Midbrain (tissue), 1 donor: Measurements from ENCODE around the gene MUC2.

Source experiments
- DNase-seq: peaks from one replicate; lab custom pipeline; 2025; lab: John Stamatoyannopoulos, UW

The MUC2 gene

GRCh38 chr11:1087961-1088926 is 13.6 kb downstream of the MUC2 start:
- no peak for DNase-seq

DNA sequence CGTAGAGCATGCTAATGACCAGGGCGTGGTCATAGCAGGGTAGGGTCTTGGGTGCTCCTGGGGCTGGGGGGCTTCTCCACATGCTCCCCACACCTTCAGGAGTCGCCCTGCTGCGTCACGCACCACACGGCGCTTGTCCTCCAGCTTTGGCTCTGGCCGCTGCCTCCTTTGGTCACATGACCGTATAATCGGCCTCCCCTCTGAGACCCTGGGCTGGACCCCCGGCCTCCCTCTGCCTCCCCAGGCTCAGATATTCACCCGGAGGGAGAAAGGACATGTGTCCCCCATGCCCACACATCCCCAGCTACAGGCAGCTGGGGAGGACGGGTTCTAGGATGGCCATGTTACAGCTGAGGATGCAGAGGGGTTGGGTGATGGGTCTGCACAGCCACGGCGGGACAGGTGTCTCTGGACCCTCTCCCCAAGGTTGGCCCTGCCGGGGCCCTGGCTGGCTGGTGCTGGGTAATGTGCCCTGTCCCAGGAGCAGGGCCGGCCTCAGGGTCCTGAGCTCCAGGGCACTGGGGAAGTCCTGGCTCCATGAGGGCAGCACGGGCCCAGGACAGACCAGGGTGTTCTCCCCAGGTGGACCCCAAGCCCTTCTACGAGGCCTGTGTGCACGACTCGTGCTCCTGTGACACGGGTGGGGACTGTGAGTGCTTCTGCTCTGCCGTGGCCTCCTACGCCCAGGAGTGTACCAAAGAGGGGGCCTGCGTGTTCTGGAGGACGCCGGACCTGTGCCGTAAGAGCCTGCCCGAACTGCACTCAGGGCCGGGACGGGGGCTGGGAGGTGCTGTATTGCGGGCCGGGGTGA is 14.5 kb downstream of the MUC2 start:
- no peak for DNase-seq

DNA sequence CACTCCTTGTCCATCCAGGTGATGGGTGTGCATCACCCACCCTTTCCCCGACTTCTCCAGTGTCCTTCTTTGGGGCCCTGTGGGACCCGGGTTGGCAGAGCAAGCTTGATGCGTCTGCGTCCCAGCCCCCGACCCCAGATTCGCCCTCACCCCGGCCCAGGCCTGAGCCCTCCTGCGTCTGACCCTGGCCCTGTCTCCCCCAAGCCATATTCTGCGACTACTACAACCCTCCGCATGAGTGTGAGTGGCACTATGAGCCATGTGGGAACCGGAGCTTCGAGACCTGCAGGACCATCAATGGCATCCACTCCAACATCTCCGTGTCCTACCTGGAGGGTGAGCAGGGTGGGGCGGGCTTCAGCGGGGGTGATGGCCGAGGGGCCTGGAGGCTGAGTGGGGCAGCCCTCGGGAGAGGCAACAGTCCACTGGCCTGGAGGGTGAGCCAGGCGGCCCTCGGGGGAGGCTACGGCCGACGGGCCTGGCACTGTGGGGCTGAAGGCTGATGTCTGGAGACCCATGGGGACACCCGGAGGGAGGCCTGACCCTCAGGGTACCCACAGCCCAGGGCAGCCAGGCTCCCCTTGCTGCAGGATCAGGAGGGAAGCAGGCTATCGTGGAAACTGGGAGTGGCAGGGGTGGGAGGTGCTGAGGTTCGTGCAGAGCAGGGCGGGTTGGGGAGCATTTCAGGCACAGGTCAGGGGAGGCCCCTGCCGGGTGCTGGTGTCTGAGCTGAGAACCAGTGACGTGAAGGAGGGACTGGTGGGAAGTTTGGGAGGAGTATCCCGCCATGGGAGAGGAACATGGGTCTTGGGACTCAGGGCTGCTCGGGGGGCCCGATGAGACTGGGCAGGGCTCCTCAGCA is 15.3 kb downstream of the MUC2 start:
- DNase-seq: no peak

GRCh38 chr11:1090600-1091331 is 16.1 kb downstream of the MUC2 start:
- DNase-seq: no peak

- DNase-seq: no peak
Observed at GRCh38 chr11:1091332-1092083, 16.8 kb downstream of the MUC2 start.

DNA sequence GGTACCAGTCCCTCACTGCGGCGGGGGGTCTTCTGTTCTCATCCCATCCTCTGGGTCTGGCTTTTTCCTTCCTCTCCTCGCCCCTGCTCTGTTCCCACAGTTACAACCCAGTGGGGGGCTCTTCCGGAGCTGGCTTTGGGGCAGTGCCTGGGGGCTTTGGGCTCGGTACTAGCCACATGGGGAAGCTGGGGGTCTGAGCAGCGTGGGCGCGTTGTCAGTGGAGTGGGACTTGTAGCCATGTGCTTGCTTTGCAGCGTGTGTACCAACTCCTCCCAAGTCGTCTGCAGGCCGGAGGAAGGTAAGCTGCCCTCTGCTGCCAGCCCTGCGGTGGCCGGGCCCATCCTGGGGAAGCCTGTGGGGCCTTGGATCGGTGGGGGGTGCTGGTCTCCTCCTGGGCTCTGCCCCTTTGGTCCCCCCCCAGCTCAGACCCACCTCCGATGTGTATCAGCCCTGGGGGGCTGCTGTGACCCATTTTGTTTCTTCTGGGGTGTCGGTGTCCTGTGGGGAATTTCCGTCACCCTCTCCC is 17.5 kb downstream of the MUC2 start:
- no peak for DNase-seq

DNA sequence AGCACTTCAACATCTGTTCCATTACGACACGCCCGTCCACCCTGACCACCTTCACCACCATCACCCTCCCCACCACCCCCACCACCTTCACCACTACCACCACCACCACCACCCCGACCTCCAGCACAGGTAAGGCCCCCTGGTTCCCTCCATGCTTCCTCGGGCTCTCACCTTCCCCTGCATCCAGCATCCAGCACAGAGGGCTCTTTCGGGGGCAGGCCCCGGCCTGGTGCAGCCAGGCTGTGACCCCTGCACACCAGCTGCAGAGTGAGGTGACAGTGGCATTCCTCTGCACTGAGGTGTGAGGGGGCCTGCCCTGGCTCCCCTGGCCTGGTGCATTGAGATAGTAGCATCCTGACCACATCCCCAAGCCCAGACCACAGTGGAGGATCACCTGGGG is 18.2 kb downstream of the MUC2 start:
- no peak for DNase-seq

DNA sequence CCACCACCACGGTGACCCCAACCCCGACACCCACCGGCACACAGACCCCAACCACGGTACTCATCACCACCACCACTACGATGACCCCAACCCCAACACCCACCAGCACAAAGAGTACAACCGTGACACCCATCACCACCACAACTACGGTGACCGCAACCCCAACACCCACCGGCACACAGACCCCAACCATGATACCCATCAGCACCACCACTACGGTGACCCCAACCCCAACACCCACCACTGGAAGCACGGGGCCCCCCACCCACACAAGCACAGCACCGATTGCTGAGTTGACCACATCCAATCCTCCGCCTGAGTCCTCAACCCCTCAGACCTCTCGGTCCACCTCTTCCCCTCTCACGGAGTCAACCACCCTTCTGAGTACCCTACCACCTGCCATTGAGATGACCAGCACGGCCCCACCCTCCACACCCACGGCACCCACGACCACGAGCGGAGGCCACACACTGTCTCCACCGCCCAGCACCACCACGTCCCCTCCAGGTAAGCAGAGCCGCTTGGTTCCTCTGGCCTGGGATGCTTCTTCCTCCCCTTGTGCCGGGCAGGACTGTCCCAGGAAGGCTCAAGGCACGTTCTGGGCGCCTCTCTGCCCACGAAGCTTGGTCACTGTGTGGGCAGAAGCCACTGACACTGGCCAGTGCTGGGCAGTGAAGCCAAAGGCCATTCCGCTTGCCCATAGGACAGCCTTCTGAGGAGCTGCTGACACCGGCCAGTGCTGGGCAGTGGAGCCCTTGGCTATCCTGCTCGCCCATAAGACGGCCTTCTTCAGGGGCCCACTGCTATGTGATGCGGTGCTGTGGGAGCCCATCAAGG is 25.1 kb downstream of the MUC2 start:
- DNase-seq: no peak

DNA sequence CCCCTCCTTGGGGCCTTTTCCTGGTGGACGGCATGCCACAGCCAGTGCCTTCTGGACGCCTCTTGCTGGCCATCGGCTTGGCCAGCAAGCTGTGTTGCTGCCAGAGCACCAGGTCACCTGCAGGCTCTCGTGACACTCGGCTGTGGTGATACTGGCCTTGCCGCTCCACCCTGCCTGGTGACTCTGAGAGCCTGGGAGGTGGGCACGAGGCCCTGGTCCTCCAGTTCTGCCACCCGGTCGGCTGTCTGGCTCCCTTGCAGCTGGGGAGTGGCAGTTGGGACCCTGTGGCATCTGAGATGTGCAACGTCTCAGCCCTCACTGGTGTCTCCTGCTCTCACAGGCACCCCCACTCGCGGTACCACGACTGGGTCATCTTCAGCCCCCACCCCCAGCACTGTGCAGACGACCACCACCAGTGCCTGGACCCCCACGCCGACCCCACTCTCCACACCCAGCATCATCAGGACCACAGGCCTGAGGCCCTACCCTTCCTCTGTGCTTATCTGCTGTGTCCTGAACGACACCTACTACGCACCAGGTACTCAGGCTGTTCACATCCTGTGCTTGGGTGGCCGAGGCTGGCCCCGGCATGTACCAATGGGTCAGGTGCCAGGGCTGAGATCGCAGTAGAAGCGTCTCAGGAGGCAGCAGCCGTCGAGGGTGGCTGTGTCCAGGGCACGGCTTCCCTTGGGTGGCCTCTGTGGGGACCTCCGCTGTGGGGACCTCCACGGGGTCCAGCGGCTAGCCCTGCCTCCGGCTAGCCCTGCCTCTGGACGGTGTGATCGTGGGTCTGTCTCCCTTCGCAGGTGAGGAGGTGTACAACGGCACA is 26.0 kb downstream of the MUC2 start:
- DNase-seq: no peak

DNA sequence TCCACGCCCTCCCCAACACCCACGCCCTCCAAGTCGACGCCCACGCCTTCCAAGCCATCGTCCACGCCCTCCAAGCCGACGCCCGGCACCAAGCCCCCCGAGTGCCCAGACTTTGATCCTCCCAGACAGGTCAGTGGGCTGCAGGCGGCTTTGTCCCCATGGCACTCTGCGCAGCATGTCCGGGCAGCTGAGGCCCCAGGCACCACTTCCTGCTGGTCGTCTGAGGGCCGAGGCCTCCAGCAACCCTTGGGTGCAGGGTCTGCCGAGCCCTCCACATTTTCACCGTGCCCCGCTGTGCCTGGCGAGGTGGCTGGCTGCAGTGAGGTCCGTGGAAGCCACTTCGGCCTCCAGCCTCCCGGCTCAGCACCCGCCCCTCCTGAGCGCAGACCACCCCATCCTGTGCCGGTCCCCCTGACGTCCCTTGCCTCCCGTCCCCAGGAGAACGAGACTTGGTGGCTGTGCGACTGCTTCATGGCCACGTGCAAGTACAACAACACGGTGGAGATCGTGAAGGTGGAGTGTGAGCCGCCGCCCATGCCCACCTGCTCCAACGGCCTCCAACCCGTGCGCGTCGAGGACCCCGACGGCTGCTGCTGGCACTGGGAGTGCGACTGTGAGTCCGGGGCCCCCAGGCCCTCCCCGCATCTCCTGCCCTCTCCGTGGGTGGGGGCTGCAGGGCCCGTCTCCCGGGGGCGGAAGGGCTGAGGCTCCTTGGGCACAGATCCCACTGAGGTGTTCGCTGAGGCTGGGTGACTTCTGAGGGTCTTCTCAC is 26.8 kb downstream of the MUC2 start:
- DNase-seq: no peak

DNA sequence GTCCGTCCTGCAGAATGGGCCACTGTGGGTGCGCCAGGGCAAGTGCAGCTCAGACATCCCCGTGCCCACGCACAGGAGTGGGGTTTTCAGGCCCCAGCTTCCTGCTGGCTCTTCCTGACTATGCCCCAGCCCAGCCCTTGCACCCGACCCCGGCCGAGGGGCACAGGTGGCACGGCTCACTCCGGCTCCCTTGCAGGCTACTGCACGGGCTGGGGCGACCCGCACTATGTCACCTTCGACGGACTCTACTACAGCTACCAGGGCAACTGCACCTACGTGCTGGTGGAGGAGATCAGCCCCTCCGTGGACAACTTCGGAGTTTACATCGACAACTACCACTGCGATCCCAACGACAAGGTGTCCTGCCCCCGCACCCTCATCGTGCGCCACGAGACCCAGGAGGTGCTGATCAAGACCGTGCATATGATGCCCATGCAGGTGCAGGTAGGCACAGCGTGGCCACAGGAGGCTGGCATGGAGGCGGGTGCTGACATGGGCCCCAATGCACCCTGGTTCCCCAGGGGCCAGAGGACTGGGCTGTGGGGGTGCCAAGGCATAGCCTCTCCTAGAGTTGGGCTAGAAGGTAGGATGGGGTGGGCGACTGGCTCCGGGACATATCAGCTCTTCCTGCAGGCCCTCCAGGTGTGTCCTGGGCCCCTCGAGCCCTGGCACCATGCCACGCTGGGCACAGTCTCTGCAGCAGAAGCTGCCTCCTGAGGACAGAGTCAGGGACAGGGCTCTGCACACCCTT is 27.7 kb downstream of the MUC2 start:
- no peak for DNase-seq

DNA sequence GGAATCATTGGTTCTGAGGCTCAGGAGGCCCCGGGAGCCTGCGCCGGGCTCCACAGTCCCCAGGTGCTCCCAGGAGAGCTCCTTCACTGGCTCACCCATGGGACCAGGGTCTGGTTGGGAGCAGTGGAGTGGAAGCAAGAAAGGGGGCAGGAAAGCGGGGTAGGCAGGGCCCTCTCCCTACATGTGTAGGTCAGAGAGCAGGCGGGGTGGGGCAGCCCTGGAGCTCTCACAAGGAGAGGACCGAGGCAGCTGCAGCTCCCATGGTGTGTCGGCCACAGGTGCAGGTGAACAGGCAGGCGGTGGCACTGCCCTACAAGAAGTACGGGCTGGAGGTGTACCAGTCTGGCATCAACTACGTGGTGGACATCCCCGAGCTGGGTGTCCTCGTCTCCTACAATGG is 28.3 kb downstream of the MUC2 start:
- DNase-seq: no peak

- DNase-seq: no peak
Observed at GRCh38 chr11:1103401-1104360, 29.0 kb downstream of the MUC2 start.

- DNase-seq: no peak
Observed at GRCh38 chr11:1104411-1105182, 29.9 kb downstream of the MUC2 start.

DNA sequence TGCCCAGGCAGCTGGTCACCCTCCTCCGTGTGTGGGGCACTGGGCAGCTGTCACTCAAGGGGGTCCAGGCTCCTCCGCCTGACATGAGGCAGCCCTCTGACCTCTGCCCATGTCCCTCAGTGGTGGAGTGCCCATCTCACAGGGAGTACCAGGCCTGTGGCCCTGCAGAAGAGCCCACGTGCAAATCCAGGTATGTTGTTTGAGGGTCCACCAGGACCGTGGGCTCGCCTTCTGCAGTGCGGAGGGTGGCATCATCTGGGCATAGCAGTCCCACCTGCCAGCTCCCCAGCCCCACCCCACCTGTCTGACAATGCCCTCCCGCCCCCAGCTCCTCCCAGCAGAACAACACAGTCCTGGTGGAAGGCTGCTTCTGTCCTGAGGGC is 30.5 kb downstream of the MUC2 start:
- no peak for DNase-seq
